ENCODE data around the gene JAZF1.

GRCh38 chr7:27936047-27936767 lies 244.4 kb downstream of the JAZF1 start:
- TF ChIP-seq YY1 (IDR thresholded peaks at IDR 0.05; ENCODE audit: low read depth, low read length) (no peak), MAX (IDR thresholded peaks at IDR 0.05; ENCODE audit: low read depth, low read length) (no peak), ZBTB11 (CRISPR knock-in tag; IDR thresholded peaks at IDR 0.05) (no peak), CEBPB (IDR thresholded peaks at IDR 0.05; ENCODE audit: borderline replicate concordance in 1 of 2, low read depth in 2 of 2, low read length in 2 of 2) (no peak), ETV6 (conservative IDR thresholded peaks at IDR 0.05 in 1 of 2, IDR thresholded peaks at IDR 0.05 in 1 of 2; ENCODE audit: borderline replicate concordance in 1 of 2, low read depth in 1 of 2) (no peak), SUZ12 (IDR thresholded peaks at IDR 0.05; ENCODE audit: unreplicated experiment) (no peak), RELB (IDR thresholded peaks at IDR 0.05; ENCODE audit: low read depth) (no peak), POLR2A (IDR thresholded peaks at IDR 0.05; ENCODE audit: low read depth, low read length) (no peak), MYC (IDR thresholded peaks at IDR 0.05; ENCODE audit: insufficient read depth, insufficient read length, insufficient replicate concordance, low read length, severe bottlenecking) (no peak), ZNF207 (IDR thresholded peaks at IDR 0.05; ENCODE audit: borderline replicate concordance) (no peak), SMC3 (IDR thresholded peaks at IDR 0.05; ENCODE audit: borderline replicate concordance, low read length) (no peak), CTCF (IDR thresholded peaks at IDR 0.05 in 2 of 3, conservative IDR thresholded peaks at IDR 0.05 in 1 of 3; ENCODE audit: control insufficient read depth in 2 of 3, extremely low read depth in 1 of 3, insufficient read depth in 1 of 3, low read depth in 3 of 3, low read length in 3 of 3) (no peak), PKNOX1 (IDR thresholded peaks at IDR 0.05) (no peak), YBX1 (IDR thresholded peaks at IDR 0.05) (no peak)
